ENCODE data around the gene STOML2.

The STOML2 gene

DNA sequence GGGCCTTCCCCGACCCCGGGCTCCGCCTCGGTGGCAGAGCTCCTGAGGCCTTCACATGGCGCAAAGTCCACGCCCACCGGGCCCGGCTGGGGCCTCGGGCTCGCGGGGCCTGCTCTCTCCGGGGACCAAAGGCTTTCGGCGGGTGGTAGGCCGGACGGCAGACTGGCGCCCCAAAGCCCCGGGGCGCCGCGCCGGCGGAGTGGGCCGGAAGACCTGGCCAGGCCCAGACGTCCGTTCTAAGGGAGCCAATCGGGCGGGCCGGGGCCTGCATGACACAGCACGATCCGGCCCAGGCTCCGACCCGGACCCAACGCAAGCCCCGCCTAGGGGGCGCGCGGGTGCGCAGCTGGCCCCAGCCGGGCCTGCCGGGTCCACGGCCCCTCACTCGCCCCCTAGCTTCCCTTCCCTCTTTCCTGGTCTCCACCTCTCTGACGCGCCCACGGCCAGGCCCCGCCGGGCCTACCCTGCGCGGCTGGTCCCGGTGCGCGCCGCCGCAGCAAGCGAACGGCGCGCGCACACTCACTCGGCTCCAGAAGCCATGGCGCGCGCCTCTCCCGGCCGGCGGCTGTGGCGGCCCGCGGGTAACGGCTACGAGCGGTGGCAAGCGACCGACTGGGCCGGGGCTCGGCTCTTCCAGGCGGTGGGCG lies 31.0 kb downstream of the STOML2 start:
- DNase-seq: peak; percentile 55

DNA sequence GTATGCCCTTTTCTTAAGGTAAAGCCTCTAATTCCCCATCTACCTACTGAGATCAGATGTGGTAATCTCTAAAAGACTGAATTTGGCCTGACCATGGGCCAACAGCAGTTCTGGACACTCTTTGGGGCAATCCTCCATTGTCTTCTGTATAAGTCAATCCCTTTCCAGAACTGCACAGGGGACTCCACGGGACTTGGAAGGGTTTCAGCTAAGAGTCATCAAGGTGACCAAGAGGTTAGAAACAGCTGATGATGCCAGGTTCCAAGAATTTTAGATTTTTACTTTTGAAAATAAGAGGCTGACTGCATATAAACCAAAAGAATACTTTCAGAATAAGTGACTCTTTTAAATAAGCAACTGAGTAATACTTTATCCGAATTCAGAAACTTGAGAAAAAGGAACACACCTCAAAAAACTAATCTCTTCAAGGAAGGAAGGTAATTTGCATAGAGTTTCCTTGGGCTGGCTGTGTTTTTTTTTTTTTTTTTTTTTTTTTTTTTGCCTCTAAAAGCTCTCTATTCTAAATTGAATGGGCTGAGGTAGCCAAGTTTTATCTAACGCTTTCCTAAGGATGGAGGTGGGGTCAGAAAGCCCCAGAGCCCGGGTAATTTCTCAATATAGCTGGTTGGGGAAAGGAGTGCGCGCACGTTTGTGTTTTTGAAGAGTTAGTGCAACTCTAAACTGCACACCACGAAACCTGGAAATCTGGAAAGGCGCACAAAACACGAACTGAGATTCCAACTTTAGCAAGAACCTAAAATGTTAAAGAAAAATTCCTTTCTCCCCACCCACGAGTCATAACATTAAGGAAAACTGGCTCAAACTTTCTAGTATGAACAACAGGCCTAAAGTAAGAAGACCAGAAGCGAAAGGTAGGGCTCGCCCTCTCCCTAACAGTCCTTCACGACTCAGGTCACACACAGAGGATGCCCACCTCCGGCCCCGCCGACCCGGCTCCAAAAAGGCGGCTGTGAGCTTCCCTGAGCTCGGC lies 31.8 kb downstream of the STOML2 start:
- DNase-seq: no peak

DNA sequence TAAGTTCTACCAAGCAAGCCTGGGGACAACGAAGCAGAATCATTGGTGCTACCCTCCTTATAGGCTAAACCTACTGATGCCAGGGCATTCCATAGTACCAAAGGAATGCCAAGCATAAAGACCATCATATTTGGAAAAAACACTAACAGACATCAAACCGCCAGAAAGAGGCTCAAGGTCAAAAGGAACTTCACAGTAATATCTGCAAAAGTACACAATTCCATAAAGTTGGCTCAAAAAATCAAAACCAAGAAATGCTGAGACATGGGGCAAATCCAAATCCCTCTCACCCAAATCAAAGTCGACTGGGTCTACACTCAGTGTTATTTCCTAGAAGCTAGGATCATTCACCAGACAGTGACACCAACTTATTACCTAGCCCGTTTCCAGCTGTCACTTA lies 33.9 kb downstream of the STOML2 start:
- DNase-seq: no peak

DNA sequence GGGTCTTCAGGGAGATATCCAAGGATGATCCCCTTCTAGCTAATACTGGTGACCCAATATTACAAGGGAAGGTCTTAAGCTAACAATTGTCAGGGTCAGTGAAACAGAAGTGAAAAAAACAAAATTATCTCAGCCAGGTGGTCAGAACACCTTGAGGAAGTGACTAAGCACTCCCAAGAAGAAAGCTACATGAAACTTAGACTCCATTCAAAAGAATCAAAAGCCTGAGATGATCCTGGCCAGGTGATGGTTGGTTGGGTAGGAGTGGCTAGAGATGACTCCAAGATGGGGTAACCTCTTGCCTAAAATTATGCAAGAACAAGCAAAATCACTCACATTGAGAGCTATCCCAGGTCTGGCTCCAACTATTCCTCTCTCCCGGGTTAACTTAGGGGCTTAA lies 35.9 kb downstream of the STOML2 start:
- no peak for DNase-seq

DNA sequence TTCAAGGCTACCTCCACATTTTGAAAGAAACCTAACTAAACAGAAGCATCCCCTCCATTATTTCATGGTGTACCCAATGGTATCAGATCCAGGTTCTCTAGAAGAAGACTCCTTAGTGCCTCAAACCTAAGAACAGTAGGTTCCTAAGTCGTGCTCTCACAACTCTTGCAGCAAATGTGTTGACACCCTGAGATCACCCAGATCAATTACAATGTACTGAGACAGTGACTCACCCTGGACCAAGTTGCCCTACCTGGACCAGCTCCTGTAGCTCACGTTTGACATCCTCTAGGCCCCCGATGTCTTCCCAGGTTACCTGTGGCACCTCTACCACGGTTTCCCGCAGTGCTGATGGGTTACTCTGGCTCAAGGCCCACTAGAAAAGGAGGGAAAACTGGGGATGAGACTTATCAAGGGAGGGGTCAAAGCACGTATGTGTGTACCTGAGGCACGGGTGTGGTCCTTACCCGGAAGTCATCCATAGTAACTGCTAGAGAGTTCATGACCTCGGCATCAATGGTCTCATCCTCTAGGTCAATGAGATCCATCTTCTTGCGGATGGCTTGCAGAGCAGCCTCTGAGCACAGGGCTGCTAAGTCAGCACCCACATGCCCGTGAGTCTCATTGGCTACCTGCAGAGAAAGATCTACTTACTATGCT lies 42.3 kb downstream of the STOML2 start:
- no peak for DNase-seq

DNA sequence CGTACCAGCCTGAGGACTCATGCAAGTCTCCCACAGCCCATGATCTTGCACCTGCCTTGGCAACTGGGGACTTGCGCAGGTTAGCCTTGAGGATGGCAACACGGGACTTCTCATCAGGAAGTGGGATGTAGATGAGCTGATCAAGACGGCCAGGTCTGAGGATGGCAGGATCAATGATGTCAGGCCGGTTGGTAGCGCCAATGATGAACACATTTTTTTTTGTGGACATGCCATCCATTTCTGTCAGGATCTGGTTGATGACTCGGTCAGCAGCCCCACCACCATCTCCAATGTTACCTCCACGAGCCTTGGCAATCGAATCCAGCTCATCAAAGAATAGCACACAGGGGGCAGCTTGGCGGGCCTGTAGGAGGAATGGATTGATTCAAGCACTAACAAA lies 43.5 kb downstream of the STOML2 start:
- DNase-seq: no peak

DNA sequence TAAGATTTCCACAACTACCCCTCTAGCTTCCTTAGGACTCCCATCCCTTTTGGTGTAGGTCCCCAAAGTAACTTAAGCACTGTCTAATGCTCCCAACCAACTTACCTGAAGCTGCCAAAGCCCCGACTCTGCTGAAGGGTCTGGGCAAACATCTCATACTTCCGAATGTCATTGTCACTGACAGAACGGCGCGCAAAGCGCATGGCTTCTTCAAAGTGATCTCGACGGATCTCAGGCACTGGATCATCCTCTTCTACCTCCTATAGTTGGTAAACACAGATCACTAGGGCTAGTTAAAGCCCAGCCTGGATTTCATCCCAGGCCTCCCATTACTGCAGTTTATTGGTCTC lies 45.7 kb downstream of the STOML2 start:
- no peak for DNase-seq

DNA sequence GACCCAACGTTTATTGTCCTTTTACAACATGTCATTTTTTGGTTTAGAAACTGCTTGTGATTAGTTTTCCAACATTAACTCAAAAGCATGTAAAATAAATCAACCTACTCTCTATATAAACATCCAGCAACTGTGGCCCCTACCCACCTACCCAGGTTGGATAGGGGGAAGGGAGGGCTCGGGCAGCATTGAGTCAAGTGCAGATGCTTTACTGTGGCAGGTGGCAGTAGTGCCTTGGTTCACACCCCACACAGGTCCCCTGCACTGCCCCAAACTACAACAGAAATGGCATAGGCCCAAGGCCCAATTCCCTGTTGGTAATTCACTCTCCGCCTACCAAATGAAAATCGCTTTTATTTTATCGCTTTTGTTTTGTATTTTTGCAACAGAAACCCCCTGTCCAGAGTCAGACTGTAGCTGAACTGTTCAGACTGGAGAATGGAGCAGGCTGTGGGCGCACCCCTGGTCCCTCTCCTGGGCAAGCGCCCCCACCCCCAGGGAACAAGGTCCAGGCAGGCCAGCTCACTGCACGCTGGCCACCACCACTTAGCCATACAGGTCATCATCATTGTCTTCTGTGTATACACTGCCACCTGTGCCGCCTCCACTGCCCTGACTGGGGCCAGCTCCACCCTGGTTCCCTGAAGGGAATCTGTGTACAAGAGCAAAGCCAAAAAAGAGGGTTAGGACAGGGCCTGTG lies 46.2 kb downstream of the STOML2 start:
- DNase-seq: no peak

DNA sequence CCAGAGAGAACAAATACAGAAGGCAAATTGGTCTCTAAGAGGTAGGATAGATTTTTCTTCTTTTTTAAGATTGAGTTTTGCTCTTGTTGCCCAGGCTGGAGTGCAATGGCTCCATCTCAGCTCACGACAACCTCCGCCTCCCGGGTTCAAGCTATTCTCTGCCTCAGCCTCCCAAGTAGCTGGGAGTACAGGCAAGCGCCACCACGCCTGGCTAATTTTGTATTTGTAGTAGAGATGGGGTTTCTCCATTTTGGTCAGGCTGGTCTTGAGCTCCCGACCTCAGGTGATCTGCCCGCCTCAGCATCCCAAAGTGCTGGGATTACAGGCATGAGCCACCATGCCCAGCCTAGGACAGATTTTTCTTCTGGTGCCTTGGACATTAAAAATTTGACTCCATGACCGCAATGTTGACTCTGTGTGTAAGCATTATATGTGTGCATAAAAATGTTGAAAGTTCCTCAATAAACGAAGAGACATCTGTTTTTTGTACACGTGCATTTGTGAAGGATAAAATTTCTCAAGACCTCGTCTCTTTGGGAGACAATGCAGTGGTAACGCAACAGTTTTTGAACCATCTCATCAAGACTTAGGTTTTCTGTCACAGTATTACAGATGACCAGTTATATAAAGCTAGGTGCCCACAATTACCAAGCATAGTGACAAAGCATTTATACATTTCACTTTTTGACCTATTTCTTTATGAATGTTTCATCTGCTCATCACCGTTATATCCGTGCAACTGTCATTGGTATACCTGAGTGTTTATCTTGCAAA lies 47.9 kb downstream of the STOML2 start:
- no peak for DNase-seq

DNA sequence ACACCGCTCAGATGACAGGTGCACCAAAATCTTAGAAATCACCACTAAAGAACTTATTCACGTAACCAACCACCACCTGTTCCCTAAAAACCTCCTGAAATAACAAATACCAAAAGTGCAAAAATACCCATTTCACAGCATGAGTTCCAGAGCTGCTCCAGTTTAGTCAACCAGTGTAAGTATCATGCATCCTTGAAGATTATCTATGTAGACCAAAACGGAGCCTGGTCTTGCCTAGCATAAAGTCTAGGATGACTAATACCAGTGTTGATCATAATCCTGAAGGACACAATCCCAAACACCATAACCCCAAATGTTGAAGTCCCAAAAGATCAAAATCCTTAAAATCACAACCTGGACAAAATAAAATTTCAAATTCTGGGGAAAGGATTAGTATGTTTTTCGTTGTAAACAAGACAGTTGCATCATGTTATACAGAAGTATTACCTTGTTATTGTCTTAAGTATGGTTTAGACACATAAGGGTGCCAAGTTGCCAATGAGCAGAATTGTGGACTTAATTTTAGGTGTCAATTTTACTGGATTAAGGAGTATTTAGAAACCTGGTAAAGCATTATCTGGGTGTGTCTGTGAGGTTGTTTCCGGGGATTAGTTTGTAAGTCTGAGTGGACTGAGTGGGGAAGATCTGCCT lies 48.6 kb downstream of the STOML2 start:
- no peak for DNase-seq

DNA sequence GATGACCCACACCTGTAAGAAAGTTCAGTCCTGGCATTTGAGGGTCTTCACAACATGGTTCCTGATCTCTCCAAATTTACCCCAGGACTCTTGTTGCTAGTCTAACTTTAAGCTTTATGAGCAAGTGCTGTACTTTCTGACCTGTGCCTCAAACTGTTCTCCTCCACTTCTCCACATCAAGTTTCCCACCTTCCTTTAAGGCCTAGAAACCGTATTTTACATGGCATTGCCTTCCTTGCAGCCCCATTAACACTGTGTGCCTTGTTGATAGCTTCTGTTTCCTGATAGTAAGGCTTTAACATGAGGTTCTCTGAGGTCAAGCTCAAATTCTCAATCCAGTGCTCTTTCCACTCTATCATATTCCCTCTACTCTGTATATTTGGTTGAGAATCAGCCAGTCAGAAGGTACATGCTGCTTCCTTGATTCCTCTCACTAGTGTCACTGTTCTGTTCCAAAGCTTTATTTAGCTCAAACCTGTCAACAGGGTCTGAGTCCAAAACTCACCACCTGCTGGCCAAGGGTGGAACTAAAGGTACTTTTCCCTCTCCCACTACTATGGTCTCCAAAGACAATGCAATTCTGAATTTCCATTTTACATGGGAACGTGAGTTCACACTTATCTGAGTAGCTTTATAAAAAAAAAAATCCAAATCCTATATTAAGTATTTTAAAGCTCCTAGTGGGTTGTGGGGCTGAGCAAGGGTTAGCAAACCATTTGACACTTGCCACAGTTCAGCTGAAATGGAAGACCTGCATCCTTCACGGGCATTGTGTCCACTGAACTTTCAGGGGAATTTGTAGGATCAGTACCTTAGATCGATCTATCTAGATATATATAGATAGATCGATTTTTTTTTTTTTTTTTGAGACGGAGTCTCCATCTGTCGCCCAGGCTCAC lies 51.6 kb downstream of the STOML2 start:
- peak; percentile 17 for DNase-seq

Measured in NCI-H1105 treated with DMSO at 0.1 percent for 48 hours (cell line).